Iris pigment epithelial cell (primary cell): ENCODE data around the gene ARHGAP8.
A peak's percentile ranks its signal among the peaks of the same experiment; 100 is the strongest.
"Not testable (repeated sequence)": the region's sequence is repeated elsewhere in the genome, so short reads cannot be mapped to it uniquely, and the experiment has no call there.

Experiments
- DNase-seq: peaks from one replicate; pipeline ENCODE4 v3.0.0-alpha.2; 2011; ENCODE audit warnings: low read depth

The ARHGAP8 gene

DNA sequence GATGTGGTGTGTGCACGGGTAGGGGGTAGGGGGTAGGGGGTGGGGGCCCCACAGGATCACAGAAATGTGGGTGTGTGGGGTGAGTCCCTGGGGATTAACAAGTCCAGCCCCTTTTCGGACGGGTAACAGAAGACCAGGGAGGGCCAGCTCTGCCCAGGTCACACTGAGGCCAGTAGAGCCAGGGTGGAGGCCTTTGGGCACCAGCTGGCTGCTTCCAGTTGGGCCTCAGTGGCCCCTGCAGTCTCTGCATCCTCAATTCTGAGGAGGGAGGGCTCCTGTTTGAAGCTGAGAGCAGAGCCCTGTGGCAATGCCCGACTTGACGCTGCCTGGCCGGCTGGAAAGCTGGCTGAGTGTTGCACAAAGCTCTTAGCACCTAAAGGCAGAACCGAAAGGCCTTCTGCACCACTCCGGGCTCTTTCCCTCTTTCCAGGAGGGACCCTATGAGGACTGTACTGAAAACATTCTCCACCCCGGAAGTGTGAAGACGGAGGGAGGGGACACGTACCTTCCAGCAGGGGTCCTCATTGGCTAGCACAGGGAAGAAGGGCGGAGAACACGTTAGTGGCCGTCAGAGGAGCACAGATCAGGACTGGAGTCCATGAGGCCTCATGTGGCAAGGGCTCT lies 137.0 kb downstream of the ARHGAP8 start:
- no peak for DNase-seq

DNA sequence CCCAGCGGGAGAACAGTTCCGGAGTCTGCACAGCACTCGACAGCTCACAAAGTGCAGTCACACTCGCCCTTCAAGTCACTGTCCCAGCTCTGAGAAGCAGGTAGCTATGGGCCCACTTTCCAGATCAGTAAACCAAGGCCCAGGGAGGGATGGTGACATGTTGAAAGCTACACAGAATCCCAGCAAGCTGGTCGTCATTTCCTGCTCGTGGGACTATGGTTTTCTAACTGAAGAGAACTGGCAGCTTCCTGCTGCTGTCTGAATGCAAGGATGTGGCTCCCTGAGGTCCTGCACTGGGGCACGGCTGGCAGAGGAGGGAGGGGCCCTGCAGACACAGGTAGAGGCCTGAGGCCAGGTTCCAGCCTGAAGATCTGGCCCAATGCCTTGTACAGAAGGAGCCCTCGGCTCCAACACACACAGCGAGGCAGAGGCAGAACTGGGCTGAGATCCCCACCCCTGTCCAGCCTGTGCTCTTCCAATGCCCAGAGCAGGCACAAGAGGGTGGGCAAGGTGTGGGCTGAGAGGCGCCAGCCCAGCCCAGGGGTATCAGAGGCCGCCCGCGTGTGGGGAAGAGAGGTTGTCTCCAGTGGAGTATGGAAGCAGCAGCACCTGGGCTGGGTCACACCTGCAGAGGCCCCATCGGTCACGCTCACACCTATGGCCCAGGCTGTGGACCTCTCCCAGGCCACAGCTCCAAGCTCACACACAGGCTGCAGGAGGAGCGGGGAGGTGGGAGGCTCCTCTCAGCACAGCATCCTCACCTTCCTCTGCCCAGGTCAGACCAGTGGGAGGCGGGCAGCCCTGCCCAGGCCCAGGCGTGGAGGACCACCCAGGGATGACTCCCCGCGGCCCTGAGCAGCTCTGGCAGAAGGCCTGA lies 138.3 kb downstream of the ARHGAP8 start:
- no peak for DNase-seq

DNA sequence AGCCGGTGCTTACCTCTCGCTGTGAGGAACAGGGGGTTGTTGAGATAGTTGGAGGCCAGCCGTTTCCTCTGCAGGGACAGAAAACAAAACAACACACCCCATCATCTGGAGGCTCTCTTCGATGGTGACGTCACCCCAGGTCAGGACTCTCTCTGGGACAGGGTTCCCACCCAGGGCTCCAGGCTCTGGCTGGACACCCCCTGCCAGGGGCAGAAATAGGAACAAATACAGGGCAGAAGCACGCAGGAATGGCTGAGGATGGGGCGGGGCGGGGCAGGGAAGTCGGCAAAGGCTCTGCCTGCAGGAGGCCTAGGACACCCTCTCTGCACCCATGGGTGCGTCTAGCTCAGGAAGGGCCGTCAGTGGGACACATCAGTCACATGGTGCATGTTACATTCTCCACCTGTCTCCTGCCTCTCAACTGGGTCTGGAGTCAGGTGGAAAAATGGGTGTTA lies 138.9 kb downstream of the ARHGAP8 start:
- no peak for DNase-seq

DNA sequence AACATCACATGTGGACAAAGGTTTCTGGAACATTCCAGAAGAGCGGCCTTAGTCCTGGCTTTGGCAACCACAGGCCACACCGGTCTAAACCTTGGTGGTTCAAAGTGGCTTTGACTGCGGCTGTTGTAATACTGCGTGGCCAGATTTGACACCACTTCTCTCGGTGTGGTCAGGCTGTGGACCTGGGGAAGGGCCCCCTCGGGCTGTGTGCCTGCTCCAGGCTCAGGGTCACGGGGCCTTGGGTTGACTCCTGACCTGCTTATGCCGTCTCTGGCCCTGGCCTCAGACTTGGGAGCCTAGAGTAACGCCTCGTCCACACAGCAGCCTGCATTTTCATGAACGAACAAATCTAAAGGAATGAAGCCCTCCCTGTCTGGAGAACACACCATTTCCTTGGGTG lies 139.4 kb downstream of the ARHGAP8 start:
- no peak for DNase-seq

DNA sequence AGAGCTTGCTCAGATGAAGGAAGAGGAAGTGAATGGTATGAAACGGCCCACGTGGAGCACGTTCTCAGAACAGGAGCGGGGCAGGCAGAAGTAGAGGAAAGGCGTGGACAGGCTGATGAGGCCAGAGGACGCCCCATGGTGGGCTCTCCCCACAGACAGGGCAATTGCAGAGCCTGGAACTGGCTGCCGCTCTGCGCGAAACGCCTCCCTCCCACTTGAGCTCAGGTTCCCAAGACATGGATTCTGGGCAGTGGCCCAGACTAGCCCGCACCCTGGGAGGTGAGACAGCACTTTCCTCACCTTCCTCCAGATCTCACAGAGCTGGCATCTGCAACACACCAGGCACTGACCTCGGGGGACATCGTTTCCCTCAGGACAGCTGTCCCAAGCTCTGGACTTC lies 139.9 kb downstream of the ARHGAP8 start:
- DNase-seq = no peak

DNA sequence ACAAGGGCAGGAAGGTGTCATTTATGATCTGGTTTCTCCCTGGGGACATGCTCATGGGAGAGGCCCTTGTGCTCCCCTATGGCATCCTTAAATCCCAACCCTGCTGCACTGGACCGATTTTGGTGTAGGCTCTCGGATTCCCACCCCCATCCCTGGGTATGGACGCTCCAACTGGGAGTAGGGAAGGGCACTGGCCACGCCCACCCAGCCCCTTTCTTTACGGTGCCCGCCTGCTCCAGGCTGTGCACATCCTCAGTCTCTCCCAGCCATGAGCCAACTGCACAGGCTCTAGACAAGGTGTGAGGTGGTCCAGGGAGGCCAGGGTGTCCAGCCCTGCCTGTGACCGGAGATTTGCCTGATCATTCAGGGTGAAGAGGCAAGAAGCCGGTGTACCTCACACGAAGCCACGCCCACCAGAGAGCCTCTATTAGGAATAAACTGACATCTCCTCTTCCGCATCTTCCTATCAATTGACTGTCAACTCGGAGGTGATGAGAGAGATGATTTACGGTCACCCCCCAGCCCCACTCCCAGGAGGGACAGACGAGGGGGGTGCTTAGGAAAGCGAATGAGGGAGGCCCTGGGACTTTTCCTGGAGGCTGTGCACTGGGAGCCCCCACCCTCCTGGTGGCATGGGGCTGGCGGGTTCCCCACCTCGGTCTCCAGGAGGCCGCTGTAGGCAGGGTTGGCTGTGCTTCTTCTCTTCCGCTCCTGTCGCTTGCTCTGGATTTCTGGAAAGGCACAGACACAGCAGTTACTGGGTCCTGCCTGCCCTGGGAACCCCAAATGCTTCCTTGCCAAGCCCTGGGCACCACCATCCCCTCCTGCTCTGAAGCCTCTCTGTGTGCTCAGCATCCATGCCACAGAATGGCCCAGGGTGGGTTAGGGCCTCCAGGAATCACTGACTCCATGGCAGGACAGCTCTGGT lies 140.7 kb downstream of the ARHGAP8 start:
- no peak for DNase-seq

DNA sequence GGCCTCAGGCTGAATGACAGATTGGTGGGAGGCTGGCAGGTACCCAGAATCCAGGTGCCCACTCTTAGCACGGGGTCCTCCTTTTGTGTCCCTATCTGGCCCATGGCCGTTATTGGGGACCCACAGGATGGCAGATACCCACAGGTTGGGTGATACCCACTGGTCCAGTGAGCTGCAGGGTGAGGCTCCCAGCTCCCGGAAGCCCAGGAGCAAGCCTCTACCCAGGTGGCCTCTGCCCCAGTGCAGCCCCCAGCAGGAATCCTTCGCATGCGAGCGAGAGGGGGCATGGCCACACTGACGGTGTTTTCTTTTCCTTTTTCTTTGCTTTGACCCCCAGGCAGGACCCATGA lies 141.3 kb downstream of the ARHGAP8 start:
- DNase-seq = no peak

DNA sequence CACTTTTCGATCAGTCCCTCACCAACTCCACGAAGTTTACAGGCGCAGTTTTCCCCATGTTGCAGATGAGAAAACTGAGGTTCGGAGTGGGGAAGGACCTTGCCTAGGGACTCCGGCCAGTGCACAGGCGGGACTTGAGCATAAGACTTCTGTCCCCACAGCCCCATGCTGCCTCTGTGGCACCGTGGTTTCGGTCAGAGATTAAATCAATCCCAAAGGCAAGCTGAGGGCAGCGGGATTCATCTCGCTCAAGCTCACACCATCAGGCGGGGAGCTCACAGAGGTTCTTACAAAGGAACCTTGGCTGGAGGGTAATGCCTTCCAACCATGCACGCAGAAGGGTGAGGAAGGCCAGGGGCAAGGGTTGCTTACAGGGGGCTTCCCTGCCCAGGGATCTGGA lies 141.9 kb downstream of the ARHGAP8 start:
- DNase-seq = no peak

DNA sequence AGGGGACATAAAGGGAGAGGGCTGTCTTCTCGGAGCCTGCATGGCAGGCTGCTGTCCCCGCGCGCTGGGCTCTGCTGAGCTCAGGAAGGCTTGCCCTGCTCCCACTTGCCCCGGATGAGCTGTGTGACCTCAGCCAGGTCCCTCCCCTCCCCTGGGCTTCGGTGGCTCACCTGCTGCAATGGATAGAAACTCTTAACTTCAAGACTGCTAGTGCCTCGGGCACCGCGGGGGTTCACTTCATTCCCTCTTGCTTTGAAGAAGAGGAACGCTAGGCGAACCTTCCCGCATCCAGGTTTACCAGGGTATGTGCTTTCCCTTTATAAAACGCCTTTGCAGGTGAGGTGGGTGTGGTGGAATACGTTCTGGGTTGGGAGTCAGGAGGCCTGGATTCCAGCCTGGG lies 142.4 kb downstream of the ARHGAP8 start:
- DNase-seq = no peak

DNA sequence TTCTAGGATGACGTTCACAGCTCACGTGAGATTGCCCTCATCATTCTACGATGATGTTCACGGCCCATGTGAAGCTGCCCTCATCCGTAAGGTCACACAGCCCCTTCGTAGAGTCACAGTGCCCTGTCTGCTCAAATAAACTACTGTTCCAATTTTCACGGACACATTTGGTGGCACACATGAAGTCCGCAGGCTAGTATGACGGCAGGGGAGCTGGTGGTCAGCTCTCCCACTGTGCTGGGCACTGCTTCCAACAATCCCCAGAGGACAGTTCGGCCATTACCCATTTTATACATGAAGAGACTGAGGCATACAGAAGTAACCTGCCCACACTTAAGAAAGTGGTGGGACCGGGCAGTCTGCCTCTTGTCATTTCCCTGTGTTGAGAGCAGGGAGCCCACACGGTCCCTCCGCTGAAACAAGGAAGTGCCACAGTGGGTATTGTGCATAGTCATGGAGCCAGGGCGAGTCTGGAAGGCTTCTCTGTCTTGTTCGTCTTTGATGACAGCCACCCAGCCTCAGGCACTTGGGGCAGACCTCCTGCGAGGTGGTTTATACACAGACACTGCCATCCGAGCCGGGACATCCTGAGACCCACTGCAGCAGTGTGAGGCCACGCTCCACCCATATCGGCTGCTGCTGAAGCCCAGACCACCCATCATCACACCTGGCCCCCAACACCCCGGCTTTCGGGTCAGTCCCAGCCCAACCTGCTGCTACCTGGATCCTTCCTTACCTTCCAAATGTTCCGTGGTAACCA lies 143.1 kb downstream of the ARHGAP8 start:
- no peak for DNase-seq

DNA sequence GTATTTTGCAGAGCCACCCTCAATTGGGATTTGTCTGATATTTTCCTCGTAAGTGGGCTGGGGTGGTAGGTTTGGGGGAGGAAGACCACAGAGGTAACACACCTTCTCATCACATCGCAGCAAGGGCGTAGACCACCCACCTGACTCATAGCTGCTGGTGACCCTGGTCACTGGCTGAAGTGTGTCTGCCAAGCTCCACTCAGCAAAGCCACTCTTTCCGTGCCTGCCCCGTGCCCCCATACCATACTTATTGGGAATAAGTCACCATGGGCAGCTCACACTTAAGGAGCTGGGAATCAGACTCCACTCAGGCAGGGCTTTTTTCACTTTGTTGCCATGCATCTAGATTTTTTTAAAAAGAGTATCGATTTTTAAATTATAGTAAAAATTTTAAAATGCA lies 145.9 kb downstream of the ARHGAP8 start:
- no peak for DNase-seq

DNA sequence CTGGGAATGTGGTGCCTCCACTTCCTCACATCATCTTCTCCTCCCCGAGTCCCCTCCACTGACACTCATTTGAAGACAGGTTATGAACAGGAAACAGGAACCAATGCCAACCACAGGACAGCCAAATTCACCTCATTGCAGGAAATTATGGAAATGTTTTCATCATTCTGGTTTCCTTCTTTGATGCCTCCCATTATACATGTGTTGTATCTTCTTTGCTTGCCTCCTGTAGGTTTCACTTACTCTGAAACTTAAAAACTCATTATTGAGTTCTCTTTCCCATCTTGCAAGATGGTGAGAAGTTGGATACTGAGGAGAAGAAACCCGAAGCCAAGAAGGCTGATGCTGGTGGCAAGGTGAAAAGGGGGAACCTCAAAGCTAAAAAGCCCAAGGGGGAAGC lies 148.9 kb downstream of the ARHGAP8 start:
- peak; percentile 5 for DNase-seq

DNA sequence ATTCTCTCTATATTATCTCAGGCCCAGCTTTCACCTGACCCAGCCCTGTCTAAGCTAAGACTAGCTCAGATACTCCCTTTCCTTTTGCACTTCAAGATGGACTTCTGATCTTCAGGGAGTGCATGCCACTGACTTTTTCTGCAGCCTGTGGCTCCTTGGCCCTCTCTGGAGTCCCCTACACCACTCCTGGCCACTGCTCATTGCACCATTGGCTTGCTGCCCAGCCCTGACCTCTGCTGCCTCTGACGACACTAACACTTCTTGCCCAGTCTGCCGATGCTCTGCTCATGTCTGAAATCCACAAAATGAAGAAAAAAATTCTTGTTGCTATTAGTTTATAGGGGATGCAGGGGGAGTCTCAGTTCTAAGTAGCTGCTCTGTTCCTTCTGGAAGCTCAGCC lies 150.8 kb downstream of the ARHGAP8 start:
- not testable (repeated sequence) for DNase-seq

DNA sequence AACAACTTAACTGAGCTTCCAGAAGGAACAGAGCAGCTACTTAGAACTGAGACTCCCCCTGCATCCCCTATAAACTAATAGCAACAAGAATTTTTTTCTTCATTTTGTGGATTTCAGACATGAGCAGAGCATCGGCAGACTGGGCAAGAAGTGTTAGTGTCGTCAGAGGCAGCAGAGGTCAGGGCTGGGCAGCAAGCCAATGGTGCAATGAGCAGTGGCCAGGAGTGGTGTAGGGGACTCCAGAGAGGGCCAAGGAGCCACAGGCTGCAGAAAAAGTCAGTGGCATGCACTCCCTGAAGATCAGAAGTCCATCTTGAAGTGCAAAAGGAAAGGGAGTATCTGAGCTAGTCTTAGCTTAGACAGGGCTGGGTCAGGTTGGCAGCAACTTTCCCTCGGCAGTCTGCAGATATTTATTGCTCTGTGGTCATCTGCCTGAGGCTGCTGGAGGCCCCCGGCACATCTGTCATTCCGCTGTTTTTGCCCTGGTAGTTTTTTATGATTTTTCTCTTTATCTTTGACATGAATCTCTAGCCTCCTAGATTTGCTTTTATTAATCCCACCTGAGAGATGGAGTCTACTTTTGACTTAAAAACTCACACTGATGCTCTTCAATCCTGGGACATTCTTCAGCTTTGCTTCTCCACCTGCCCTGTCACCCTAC lies 152.2 kb downstream of the ARHGAP8 start:
- not testable (repeated sequence) for DNase-seq

DNA sequence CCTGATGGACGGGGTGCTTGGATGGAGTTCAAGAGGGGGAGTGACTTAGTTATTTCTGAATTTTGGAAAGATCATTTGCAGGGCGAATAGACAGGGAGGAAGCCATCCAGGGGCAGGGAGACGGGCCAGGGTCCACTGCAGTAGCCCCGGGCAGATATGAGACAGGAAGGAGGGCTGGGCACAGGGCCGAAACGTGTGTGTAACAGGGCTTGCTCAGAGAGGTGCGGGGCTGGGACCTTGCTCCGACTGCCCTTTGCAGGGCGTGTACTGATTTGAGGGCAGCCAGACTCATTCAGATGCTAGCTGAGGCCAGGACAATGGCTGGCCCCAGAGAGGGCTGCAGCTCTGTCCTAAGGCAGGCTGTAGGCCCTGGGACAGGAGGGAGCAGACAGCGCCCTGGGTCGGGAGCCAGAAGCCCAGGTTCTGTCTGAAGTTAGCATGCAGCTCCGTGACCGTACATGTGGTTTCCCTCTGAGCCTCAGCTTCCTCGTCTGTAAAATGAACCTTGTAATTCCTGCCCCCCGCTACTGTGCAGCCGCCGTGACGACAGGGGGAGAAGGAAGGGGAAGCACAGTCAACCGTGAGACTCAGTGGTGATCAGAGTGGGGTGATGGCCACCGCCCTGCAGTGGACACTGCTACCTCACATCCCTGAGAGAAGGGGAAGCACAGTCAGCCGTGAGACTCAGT lies 154.0 kb downstream of the ARHGAP8 start:
- DNase-seq = no peak

DNA sequence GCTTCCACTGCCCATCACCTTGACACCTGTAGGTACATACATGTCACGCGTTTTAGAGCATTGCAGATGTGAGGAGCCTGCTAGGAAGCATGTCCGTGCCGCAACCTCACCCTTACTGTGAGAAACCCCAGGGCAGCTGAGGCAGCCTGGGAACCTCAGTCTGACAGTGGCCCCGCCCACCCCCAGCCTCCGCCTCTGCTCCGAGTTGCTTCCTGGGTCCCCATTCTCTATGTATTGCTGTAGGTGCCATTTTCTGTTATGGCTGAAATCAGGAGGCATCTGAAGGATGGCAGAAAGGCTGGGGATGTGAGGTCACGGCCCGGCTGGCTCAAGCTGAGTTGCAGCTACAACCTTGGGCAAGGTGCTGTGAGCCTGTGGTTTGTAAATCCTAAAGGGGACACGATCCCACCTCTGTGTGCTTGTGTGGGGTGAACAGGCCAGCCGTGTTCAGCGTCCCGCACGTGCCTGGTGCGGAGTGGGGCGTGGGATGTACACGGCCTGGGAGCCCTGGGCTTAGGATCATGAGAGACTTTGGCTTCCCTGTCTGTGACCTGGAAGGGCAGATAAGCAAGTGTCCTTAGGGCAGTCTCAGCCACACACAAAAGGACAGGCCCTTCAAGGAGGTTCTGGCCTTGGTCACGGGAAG lies 154.7 kb downstream of the ARHGAP8 start:
- no peak for DNase-seq

DNA sequence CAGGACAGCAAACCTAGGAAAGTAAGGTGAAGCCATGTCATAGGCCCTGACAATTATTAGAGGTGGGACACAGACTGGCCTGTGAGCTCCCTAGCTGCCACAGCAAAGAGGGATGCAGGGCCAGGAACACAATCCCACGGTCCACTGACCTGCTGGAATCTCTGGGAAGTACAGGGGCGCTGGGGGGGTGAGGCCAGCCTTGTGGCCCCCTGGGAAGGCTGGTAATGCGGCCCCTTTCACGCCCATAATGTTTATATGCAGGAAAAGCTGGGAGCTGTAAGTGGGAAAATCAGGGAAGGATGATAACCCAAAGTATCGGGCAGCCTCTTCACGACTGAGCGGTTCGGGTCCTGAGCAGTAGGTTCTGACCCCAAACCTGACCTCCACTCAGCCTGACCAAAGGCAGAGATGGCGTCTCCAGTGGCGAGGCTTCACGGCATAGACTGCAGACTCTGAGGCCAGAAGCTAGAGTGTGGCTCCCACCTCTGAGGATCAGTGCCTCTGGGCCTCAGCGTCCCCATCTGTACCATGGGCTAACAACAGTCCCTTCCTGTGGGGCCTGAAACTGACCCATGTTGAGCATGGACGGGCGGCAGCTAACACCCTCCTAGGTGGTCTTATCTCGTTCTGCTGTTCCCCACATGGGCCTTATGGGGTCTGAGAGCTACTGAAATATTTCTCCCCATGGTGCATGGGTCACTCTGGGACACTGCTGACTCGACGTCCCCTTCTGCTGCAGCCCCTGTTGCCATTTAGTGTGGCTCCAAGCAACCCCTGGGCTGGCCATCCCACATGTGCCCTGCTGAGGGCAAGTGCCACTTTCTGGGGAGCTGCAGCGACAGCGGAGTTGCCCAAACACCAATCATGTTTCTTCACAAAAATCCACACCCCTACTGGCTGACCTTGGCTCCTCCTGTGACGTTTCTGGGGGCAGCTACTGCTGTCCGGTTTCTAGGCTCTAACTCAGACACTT lies 155.7 kb downstream of the ARHGAP8 start:
- DNase-seq = no peak

DNA sequence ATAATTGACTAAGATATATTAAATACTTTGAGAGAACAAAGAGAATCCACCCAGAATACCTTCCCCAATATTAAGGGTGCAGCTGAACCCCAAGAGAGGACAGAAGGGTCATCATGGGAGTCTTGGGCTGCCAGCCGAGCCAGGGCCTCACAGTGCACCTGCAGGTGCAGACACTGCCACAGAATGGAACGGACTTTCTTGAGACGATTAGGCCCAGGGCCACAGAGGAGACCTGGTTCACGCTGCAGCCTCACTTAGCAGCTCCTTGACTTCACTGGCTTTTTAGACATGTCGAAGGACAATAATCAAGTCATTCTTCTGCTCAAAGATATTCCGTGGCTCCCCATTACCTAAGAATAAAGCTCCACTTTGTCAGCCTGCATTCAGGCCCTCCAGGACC lies 156.9 kb downstream of the ARHGAP8 start:
- DNase-seq = no peak
